Smooth muscle cell (in vitro differentiated cells): Measurements from ENCODE around the gene PIM3. TPM values are rescaled to one million over a fixed set of nuclear protein-coding genes. Genes with fewer than 3 reads are reported as not detected.

Experiments
- DNase-seq: peaks from one replicate; lab custom pipeline; 2025; ENCODE audit not compliant: unreplicated experiment; lab: John Stamatoyannopoulos, UW
- H2AFZ ChIP-seq: fragments of 200-600 bp; sonication (generic); 2 replicates; pipeline ENCODE4 v1.6.0; 2016; ENCODE audit warnings: antibody characterized with exemption, low read depth, mild to moderate bottlenecking
- H3F3A ChIP-seq: fragments of 200-600 bp; sonication (generic); 2 replicates; pipeline ENCODE4 v1.6.0; 2017; ENCODE audit warnings: antibody characterized with exemption, low read depth
- H3K27ac ChIP-seq: fragments of 200-600 bp; sonication (generic); 2 replicates; pipeline ENCODE4 v1.5.1; 2016; ENCODE audit warnings: low read depth, mild to moderate bottlenecking
- H3K27me3 ChIP-seq: fragments of 200-600 bp; sonication (generic); 2 replicates; pipeline ENCODE4 v1.6.1; 2016; ENCODE audit warnings: low read depth, mild to moderate bottlenecking
- H3K36me3 ChIP-seq: fragments of 200-600 bp; sonication (generic); 2 replicates; pipeline ENCODE4 v1.5.1; 2016; ENCODE audit warnings: low read depth
- H3K4me1 ChIP-seq: fragments of 200-600 bp; sonication (generic); 2 replicates; pipeline ENCODE4 v1.5.1; 2016; ENCODE audit warnings: low read depth
- H3K4me2 ChIP-seq: fragments of 200-600 bp; sonication (generic); 2 replicates; pipeline ENCODE4 v1.6.0; 2016; ENCODE audit warnings: mild to moderate bottlenecking
- H3K4me3 ChIP-seq: fragments of 200-600 bp; sonication (generic); 2 replicates; pipeline ENCODE4 v1.5.1; 2016; ENCODE audit warnings: mild to moderate bottlenecking
- H3K79me2 ChIP-seq: fragments of 200-600 bp; sonication (generic); 2 replicates; pipeline ENCODE4 v1.6.0; 2016; ENCODE audit warnings: low read depth, mild to moderate bottlenecking
- H3K9ac ChIP-seq: fragments of 200-600 bp; sonication (generic); 2 replicates; pipeline ENCODE4 v1.6.0; 2016; ENCODE audit warnings: low read depth
- H3K9me3 ChIP-seq: fragments of 200-600 bp; sonication (generic); replicated peaks from 2 replicates; pipeline ENCODE4 v1.5.1; 2016; ENCODE audit warnings: low read depth
- H4K20me1 ChIP-seq: fragments of 200-600 bp; sonication (generic); 2 replicates; pipeline ENCODE4 v1.6.0; 2016; ENCODE audit warnings: low read depth
- WGBS: methylation state at CpG from one replicate; pipeline ENCODE4 v1.1.7; 2016; ENCODE audit warnings: low lambda C conversion rate; 5-methylcytosine and 5-hydroxymethylcytosine counted together
- polyA plus RNA-seq: library from polyadenylated mRNA; unstranded; fragments of >200 nt; fragmentation: Nextera tagmentation; extraction: Ambion mirVana; gene quantifications from 2 replicates; pipeline ENCODE4 v1.2.1, GENCODE V29; 2016
- total RNA-seq: library from RNA; depleted of rRNA; stranded (reverse); fragments of >200 nt; gene quantifications from 2 replicates; pipeline ENCODE4 v1.2.3, GENCODE V29; 2014
- TF ChIP-seq, protein P1 (sequence below): fragments of 200-600 bp; sonication (generic); IDR thresholded peaks from 2 replicates; pipeline ENCODE4 v1.5.1; 2017; ENCODE audit warnings: borderline replicate concordance, mild to moderate bottlenecking, antibody characterized with exemption; ENCODE audit not compliant: insufficient read depth, poor library complexity, severe bottlenecking

Gene PIM3
- total and polyA plus RNA-seq, 2 experiments from 2014 or later, result 19.1 to 43.3 TPM

DNA sequence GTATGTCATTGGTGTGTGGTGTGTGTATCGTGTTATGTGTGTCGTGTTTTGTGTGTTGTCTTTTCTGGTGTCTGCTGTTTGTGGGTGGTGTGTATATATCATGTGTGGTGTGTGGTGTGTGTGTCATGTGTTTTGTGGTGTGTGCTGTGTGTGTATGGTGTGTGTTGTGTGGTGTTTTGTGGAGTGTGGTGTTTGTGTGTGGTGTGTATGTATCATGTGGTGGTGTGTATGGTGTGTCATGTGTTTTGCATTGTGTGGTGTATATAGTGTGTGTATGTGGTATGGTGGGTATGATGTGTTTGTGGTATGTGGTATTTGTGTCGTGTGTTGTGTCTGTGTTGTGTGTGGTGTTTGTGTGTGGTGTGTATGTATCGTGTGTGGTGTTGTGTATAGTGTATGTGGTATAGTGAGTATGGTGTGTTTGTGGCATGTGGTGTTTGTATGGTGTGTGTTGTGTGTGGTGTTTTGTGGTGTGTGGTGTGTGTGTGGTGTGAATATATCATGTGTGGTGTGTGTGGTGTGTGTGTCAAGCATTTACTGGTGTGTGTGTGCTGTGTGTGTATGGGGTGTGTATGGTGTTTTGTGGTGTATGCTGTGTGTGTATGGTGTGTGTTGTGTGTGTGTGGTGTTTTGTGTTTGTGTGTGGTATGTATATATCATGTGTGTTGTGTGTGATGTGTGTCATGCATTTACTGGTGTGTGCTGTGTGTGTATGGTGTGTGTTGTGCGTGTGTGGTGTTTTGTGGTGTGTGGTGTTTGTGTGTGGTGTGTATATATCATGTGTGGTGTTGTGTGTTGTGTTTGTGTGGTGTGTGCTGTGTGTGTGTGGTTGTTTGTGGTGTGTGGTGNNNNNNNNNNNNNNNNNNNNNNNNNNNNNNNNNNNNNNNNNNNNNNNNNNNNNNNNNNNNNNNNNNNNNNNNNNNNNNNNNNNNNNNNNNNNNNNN lies 12.7 kb downstream of the PIM3 start:
- no peaks in the 10 kb centered on the region for H3F3A ChIP-seq
- H3K4me2 ChIP-seq, result no peak overlapping the region
- no peak overlapping the region for H2AFZ ChIP-seq
- 93% methylated on average over 5 of the region's 5 CpGs for WGBS
- H3K4me3 ChIP-seq, result no peak overlapping the region
- H3K9ac ChIP-seq, result no peak overlapping the region
- no peaks in the 10 kb centered on the region for H3K4me1 ChIP-seq
- H3K9me3 ChIP-seq, result no peaks in the 10 kb centered on the region
- TF ChIP-seq, protein P1, sequence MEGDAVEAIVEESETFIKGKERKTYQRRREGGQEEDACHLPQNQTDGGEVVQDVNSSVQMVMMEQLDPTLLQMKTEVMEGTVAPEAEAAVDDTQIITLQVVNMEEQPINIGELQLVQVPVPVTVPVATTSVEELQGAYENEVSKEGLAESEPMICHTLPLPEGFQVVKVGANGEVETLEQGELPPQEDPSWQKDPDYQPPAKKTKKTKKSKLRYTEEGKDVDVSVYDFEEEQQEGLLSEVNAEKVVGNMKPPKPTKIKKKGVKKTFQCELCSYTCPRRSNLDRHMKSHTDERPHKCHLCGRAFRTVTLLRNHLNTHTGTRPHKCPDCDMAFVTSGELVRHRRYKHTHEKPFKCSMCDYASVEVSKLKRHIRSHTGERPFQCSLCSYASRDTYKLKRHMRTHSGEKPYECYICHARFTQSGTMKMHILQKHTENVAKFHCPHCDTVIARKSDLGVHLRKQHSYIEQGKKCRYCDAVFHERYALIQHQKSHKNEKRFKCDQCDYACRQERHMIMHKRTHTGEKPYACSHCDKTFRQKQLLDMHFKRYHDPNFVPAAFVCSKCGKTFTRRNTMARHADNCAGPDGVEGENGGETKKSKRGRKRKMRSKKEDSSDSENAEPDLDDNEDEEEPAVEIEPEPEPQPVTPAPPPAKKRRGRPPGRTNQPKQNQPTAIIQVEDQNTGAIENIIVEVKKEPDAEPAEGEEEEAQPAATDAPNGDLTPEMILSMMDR, result no peak
- no peaks in the 10 kb centered on the region for H3K79me2 ChIP-seq
- no peak overlapping the region for H3K27ac ChIP-seq
- H3K27me3 ChIP-seq, result no peaks in the 10 kb centered on the region
- DNase-seq, result no peak
- no peaks in the 10 kb centered on the region for H3K36me3 ChIP-seq
- no peaks in the 10 kb centered on the region for H4K20me1 ChIP-seq

GRCh38 chr22:49975543-49976389 lies 15.2 kb downstream of the PIM3 start:
- Histone ChIP-seq H3K4me1 (no peaks in the 10 kb centered on the region), H3F3A (no peaks in the 10 kb centered on the region), H3K4me3 (no peak overlapping the region), H3K4me2 (no peak overlapping the region), H3K9me3 (no peaks in the 10 kb centered on the region), H3K27me3 (no peaks in the 10 kb centered on the region), H3K27ac (no peak overlapping the region), H4K20me1 (no peaks in the 10 kb centered on the region), H3K79me2 (no peaks in the 10 kb centered on the region), H3K36me3 (no peaks in the 10 kb centered on the region), H2AFZ (no peak overlapping the region), H3K9ac (no peak overlapping the region)
- TF ChIP-seq, protein P1, result no peak
- no peak for DNase-seq
- 37% methylated on average over 5 of the region's 17 CpGs for WGBS

- WGBS, result 79% methylated on average over 15 of the region's 15 CpGs
- H4K20me1 ChIP-seq, result no peaks in the 10 kb centered on the region
These were observed 16.0 kb downstream of the PIM3 start for GRCh38 chr22:49976439-49977175.

More at GRCh38 chr22:49976439-49977175, 16.0 kb downstream of the PIM3 start:
- Histone ChIP-seq H3K27me3 (no peaks in the 10 kb centered on the region), H3K9ac (no peak overlapping the region), H3K4me3 (no peak overlapping the region), H3K79me2 (no peaks in the 10 kb centered on the region), H3K27ac (no peak overlapping the region), H3K4me1 (no peaks in the 10 kb centered on the region), H3F3A (no peaks in the 10 kb centered on the region), H3K9me3 (no peaks in the 10 kb centered on the region), H2AFZ (no peak overlapping the region), H3K36me3 (no peaks in the 10 kb centered on the region), H3K4me2 (no peak overlapping the region)
- DNase-seq, result no peak
- TF ChIP-seq, protein P1, result no peak
